GM12878 (cell line): ENCODE measurements around the gene TBKBP1. TPM values are rescaled to one million over a fixed set of nuclear protein-coding genes. Genes with fewer than 3 reads are reported as not detected.
A peak's percentile ranks its signal among the peaks of the same experiment; 100 is the strongest.

Experiments
- ATAC-seq: fragments of 200-7000 bp; cut with Tn5 transposase; 3 replicates; pipeline ENCODE4 v1.9.1; 2020; ENCODE audit warnings: mild to moderate bottlenecking, moderate library complexity
- BruUV-seq: library from RNA; stranded (reverse); fragments of 400-500 nt; replicated peaks from 2 replicates; lab custom pipeline; 2021; lab: Mats Ljungman, UMichigan
- CTCF ChIA-PET: fragments of 300-600 bp; sonication (Branson Sonifier 250); formaldehyde crosslinking; extraction: SDS; loops from one replicate; lab custom pipeline; 2021; ENCODE audit warnings: inconsistent platforms; lab: Yijun Ruan, JAX
- POLR2A ChIA-PET: fragments of 350-600 bp; formaldehyde crosslinking; extraction: SDS; loops from one replicate; lab custom pipeline; 2021; ENCODE audit warnings: inconsistent platforms; lab: Charles Lee
- RAD21 ChIA-PET: fragments of 300-600 bp; sonication (Branson Sonifier 250); formaldehyde crosslinking; loops from one replicate; lab custom pipeline; 2023; ENCODE audit warnings: antibody characterized with exemption; ENCODE audit not compliant: unreplicated experiment; lab: Charles Lee
- SMC1A ChIA-PET: fragments of 300-600 bp; sonication (Branson Sonifier 250); formaldehyde crosslinking; loops from one replicate; lab custom pipeline; 2023; ENCODE audit not compliant: unreplicated experiment, uncharacterized antibody; lab: Charles Lee
- DNase-seq: peaks from one replicate; pipeline ENCODE4 v3.0.0-alpha.2; 2011; ENCODE audit warnings: low read depth, low spot score
- FAIRE-seq: peaks from 3 replicates; lab custom pipeline; 2011; peaks lifted over from hg19 to GRCh38; lab: Jason Lieb, UNC
- H2AFZ ChIP-seq: 2 replicates; pipeline ENCODE4 v1.6.0; 2011; ENCODE audit warnings: low read depth, low read length, control low read depth; ENCODE audit not compliant: control insufficient read depth
- H3K27ac ChIP-seq: 2 replicates; pipeline ENCODE4 v1.5.1; 2011; ENCODE audit warnings: control low read depth; ENCODE audit not compliant: control insufficient read depth, insufficient read depth
- H3K27me3 ChIP-seq, 2 experiments: replicated peaks in 1 of 2; 2 replicates each; pipeline versions ENCODE4 v1.6.0 to v1.6.1; 2011; ENCODE audit warnings: low read length in 1 of 2; ENCODE audit not compliant: control insufficient read depth in 2 of 2, insufficient read depth in 2 of 2
- H3K36me3 ChIP-seq, 2 experiments: 2 replicates each; pipeline ENCODE4 v1.5.1; 2011; ENCODE audit warnings: low read length in 1 of 2; ENCODE audit not compliant: control insufficient read depth in 2 of 2, insufficient read depth in 2 of 2
- H3K4me1 ChIP-seq: 2 replicates; pipeline ENCODE4 v1.6.1; 2011; ENCODE audit warnings: mild to moderate bottlenecking, low read length, moderate library complexity, mixed read lengths; ENCODE audit not compliant: control insufficient read depth, insufficient read depth
- H3K4me2 ChIP-seq: 2 replicates; pipeline ENCODE4 v1.6.0; 2011; ENCODE audit warnings: control low read depth; ENCODE audit not compliant: control insufficient read depth, insufficient read depth
- H3K4me3 ChIP-seq: fragments of 200-600 bp; sonication (generic); 2 replicates; pipeline ENCODE4 v1.5.1; 2016
- H3K79me2 ChIP-seq: 2 replicates; pipeline ENCODE4 v1.6.0; 2011; ENCODE audit warnings: low read length; ENCODE audit not compliant: control insufficient read depth, insufficient read depth
- H3K9ac ChIP-seq: 2 replicates; pipeline ENCODE4 v1.8.0; 2011; ENCODE audit warnings: low read length, control low read depth, mixed read lengths; ENCODE audit not compliant: control insufficient read depth, insufficient read depth
- H3K9me3 ChIP-seq: replicated peaks from 3 replicates; pipeline ENCODE4 v1.5.1; 2011; ENCODE audit warnings: mild to moderate bottlenecking, low read length; ENCODE audit not compliant: control insufficient read depth, insufficient read depth
- H4K20me1 ChIP-seq: 2 replicates; pipeline ENCODE4 v1.6.0; 2011; ENCODE audit not compliant: control insufficient read depth, insufficient read depth
- ATF7 ChIP-seq: fragments of 450-650 bp; IDR thresholded peaks from 2 replicates; pipeline ENCODE4 v1.6.1; 2016; ENCODE audit warnings: low read depth, mild to moderate bottlenecking
- CBX5 ChIP-seq: sonication (generic); IDR thresholded peaks from 2 replicates; pipeline ENCODE4 v1.6.1; 2016; ENCODE audit warnings: low read depth, moderate library complexity, mild to moderate bottlenecking, inconsistent platforms
- CHD4 ChIP-seq: fragments of 200-600 bp; sonication (generic); IDR thresholded peaks from 2 replicates; pipeline ENCODE4 v1.6.1; 2016; ENCODE audit warnings: mild to moderate bottlenecking
- ETV6 ChIP-seq, 2 experiments: fragments of 450-650 bp in 1 of 2; IDR thresholded peaks in 1 of 2; conservative IDR thresholded peaks in 1 of 2; 2 replicates each; pipeline ENCODE4 v1.6.1; 2014; ENCODE audit warnings: antibody characterized with exemption in 1 of 2, borderline replicate concordance in 1 of 2, low read depth in 1 of 2, mild to moderate bottlenecking in 1 of 2, moderate library complexity in 1 of 2
- HCFC1 ChIP-seq: fragments of 150-350 bp; IDR thresholded peaks from 2 replicates; pipeline ENCODE4 v1.6.1; 2014; ENCODE audit warnings: low read length
- HDAC2 ChIP-seq: fragments of 200-600 bp; sonication (generic); IDR thresholded peaks from 2 replicates; pipeline ENCODE4 v1.6.1; 2017
- MTA2 ChIP-seq: fragments of 450-650 bp; IDR thresholded peaks from 2 replicates; pipeline ENCODE4 v1.6.1; 2016; ENCODE audit warnings: low read depth, mild to moderate bottlenecking, moderate library complexity
- MYB ChIP-seq: fragments of 150-350 bp; IDR thresholded peaks from 2 replicates; pipeline ENCODE4 v1.6.1; 2014; ENCODE audit warnings: mild to moderate bottlenecking, low read depth, low read length, borderline replicate concordance
- MYC ChIP-seq: IDR thresholded peaks from 2 replicates; pipeline ENCODE4 v1.6.1; 2011; ENCODE audit warnings: mild to moderate bottlenecking, low read length, moderate library complexity, inconsistent platforms; ENCODE audit not compliant: insufficient read depth, insufficient replicate concordance, insufficient read length, severe bottlenecking
- NFXL1 ChIP-seq: fragments of 450-650 bp; IDR thresholded peaks from 2 replicates; pipeline ENCODE4 v1.6.1; 2017; ENCODE audit warnings: antibody characterized with exemption, mild to moderate bottlenecking, borderline replicate concordance
- TARDBP ChIP-seq: IDR thresholded peaks from 2 replicates; pipeline ENCODE4 v1.6.1; 2016; ENCODE audit warnings: borderline replicate concordance
- WGBS: methylation state at CpG from one replicate; pipeline ENCODE4 v1.1.6; 2016; ENCODE audit warnings: low lambda C conversion rate; ENCODE audit not compliant: insufficient replicate concordance, insufficient coverage; ENCODE audit errors: missing lambda C conversion rate; 5-methylcytosine and 5-hydroxymethylcytosine counted together
- in situ Hi-C: fragments of 300-500 bp; cut with MboI; formaldehyde crosslinking; loops from 9 replicates; pipeline ENCODE4 v1.14.3; 2018; ENCODE audit warnings: mixed read lengths
- intact Hi-C: fragments of 100-400 bp; cut with micrococcal nuclease; formaldehyde crosslinking; loops from one replicate; pipeline ENCODE4 v1.14.2; 2022; ENCODE audit not compliant: unreplicated experiment
- polyA plus RNA-seq, 11 experiments: library from polyadenylated mRNA; depleted of rRNA in 4 of 11; unstranded in 6 of 11; stranded (reverse) in 5 of 11; fragments of >200 nt; fragmentation: Nextera tagmentation in 4 of 11; fragmentation: Illumina TruSeq in 1 of 11; extraction: Ambion mirVana in 4 of 11; extraction: Trizol in 1 of 11; gene quantifications; 1 replicate in 1 of 11; 2 replicates in 10 of 11; pipeline versions ENCODE4 v1.2.1 to v1.2.3, GENCODE V29; 2011 to 2016; ENCODE audit warnings: inconsistent platforms in 2 of 11, missing spikeins in 2 of 11, low read depth in 1 of 11
- small RNA-seq: library from RNA; depleted of rRNA; stranded (forward); fragments of <200 nt; gene quantifications from one replicate; pipeline ENCODE3, GENCODE V24; 2014
- total RNA-seq, 4 experiments: library from RNA; depleted of rRNA in 3 of 4; stranded (reverse); fragments of >200 nt in 3 of 4; fragmentation: Illumina TruSeq in 1 of 4; extraction: Trizol in 1 of 4; gene quantifications; 2 replicates each; pipeline versions ENCODE4 v1.2.1 to v1.2.3, GENCODE V29; 2013 to 2021
- TF ChIP-seq, protein P1 (sequence below): fragments of 450-650 bp; IDR thresholded peaks from 2 replicates; pipeline ENCODE4 v1.6.1; 2016; ENCODE audit warnings: mild to moderate bottlenecking

TBKBP1 gene
- total and polyA plus RNA-seq, 10 of the 15 experiments (the other 5 are each of a cell fraction or from before 2014, with no cell fraction given): 0.11 to 2.7 (median 0.74) TPM; not detected in 3

DNA sequence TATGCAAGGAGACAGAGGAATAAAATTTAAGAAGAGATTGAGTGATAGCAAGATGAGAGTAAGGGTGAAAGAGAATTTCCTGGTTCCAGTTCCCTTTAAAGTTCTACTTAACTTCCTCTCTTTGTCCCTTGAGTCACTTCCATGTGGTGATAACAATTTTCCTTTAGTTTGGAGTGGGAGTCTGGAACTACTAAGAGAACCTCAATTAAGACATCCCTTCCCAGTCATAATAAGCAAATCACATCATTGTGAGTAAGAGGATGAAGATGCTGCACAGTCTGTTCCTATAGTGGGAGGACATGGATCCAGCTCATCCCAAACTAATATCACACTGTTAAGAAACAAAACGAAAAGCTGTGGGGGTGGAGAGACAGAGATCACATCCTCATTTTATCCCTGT is 63.4 kb downstream of the TBKBP1 start (continued):
- TF ChIP-seq MYC (no peak), ETV6 (conservative IDR thresholded peaks at IDR 0.05 in 1 of 2, IDR thresholded peaks at IDR 0.05 in 1 of 2; ENCODE audit: borderline replicate concordance in 1 of 2, low read depth in 1 of 2) (no peak), TARDBP (no peak), HDAC2 (no peak), HCFC1 (no peak), MYB (no peak), NFXL1 (no peak), CHD4 (no peak)
- TF ChIP-seq, protein P1, sequence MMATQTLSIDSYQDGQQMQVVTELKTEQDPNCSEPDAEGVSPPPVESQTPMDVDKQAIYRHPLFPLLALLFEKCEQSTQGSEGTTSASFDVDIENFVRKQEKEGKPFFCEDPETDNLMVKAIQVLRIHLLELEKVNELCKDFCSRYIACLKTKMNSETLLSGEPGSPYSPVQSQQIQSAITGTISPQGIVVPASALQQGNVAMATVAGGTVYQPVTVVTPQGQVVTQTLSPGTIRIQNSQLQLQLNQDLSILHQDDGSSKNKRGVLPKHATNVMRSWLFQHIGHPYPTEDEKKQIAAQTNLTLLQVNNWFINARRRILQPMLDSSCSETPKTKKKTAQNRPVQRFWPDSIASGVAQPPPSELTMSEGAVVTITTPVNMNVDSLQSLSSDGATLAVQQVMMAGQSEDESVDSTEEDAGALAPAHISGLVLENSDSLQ: no peak
- TF ChIP-seq, all 136 proteins: peak for 0

DNA sequence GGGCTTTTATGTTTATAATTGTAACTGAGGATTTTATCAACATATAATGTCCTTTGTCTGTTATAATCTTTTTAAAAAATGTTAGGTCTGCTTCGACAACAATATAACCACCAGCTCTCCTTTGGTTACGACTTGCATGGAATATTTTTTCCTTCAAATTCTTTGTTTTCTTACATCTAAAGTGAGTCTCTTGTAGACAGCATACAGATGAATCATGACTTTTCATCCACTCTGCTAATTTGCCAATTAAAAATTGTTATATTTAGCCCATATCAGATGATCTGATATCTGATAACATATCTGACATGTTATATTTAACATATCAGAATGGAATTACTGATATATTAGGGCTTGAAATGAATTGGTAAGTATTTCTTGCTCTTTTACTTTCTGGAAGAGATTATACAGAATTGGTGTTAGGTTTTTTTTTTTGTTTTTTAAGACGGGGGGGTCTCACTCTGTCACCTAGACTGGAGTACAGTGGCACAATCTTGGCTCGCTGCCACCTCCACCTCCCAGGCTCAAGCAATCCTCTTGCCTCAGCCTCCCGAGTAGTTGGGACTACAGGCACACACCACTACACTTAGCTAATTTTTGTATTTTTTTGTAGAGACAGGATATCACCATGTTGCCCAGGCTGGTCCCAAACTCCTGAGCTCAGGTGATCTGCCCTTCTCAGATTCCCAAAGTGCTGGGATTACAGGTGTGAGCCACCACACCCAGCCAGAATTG is 66.6 kb downstream of the TBKBP1 start:
- POLR2A ChIA-PET: no interaction called here
- Histone ChIP-seq H3K9ac (no peak overlapping the region), H3K79me2 (no peaks in the 10 kb centered on the region), H4K20me1 (no peaks in the 10 kb centered on the region), H3K4me2 (no peak overlapping the region), H3K27me3 (no peaks in the 10 kb centered on the region), H3K4me1 (no peaks in the 10 kb centered on the region), H3K4me3 (no peak overlapping the region), H3K27ac (no peak overlapping the region), H2AFZ (no peak overlapping the region), H3K9me3 (peaks cover 2% of the 10 kb centered on the region; the same call in 1 of the 3 replicates), H3K36me3 (no peaks in the 10 kb centered on the region)
- 3% methylated on average over 5 of the region's 5 CpGs for WGBS
- in situ Hi-C loops: no loop called here
- no TSS peak for BruUV-seq
- intact Hi-C loops: no loop called here
- no peak for ATAC-seq
- no peak for DNase-seq
- RAD21 ChIA-PET: no interaction called here
- CTCF ChIA-PET: no interaction called here
- TF ChIP-seq ATF7 (no peak), CBX5 (0 out of 2 replicates have a peak, but pooled peaks have one; percentile 48), MTA2 (no peak)
- TF ChIP-seq, all 136 proteins: peak for 1
- SMC1A ChIA-PET: no interaction called here
- no peak for FAIRE-seq

Small RNA genes lying within 50 kb of the gene (small RNA-seq; reads per million reads assigned to genes)
- not detected for gene AC015674.1

Other genes starting within 250 kb of the TBKBP1 start
Only the 7 nearest of the 10 such genes appear.
- 246 and 258 TPM in 2 replicates for gene KPNB1, start 44.2 kb upstream of the TBKBP1 start, total RNA-seq (2014; rRNA removed)
- 261 and 282 TPM in 2 replicates for gene KPNB1, start 44.2 kb upstream of the TBKBP1 start, total RNA-seq (2014; rRNA removed; fragmentation: Illumina TruSeq; extraction: Trizol)
- 485 and 525 TPM in 2 replicates for gene KPNB1, start 44.2 kb upstream of the TBKBP1 start, total RNA-seq (2021)
- gene KPNB1, start 44.2 kb upstream of the TBKBP1 start, polyA plus RNA-seq (2011; rRNA removed): 231 and 237 TPM in 2 replicates
- 430 and 445 TPM in 2 replicates for gene KPNB1, start 44.2 kb upstream of the TBKBP1 start, polyA plus RNA-seq (2014; fragmentation: Illumina TruSeq; extraction: Trizol)
- gene KPNB1, start 44.2 kb upstream of the TBKBP1 start, polyA plus RNA-seq (2014; fragmentation: Nextera tagmentation; extraction: Ambion mirVana): 100 to 1,000 TPM; 130 to 233 TPM
- gene KPNB1, start 44.2 kb upstream of the TBKBP1 start, polyA plus RNA-seq (2014; rRNA removed): 255 and 258 TPM in 2 replicates
- 10 to 100 TPM; 67.8 to 73.9 TPM for gene KPNB1, start 44.2 kb upstream of the TBKBP1 start, polyA plus RNA-seq (2016; fragmentation: Nextera tagmentation; extraction: Ambion mirVana)
- 7.9 and 8.4 TPM in 2 replicates for gene TBX21, start 39.1 kb downstream of the TBKBP1 start, total RNA-seq (2014; rRNA removed)
- gene TBX21, start 39.1 kb downstream of the TBKBP1 start, total RNA-seq (2014; rRNA removed; fragmentation: Illumina TruSeq; extraction: Trizol): 3.2 and 4.1 TPM in 2 replicates
- gene TBX21, start 39.1 kb downstream of the TBKBP1 start, total RNA-seq (2021): 8.3 and 9.5 TPM in 2 replicates
- gene TBX21, start 39.1 kb downstream of the TBKBP1 start, polyA plus RNA-seq (2011; rRNA removed): 8.6 and 9.6 TPM in 2 replicates
- 4.8 and 6.0 TPM in 2 replicates for gene TBX21, start 39.1 kb downstream of the TBKBP1 start, polyA plus RNA-seq (2014; fragmentation: Illumina TruSeq; extraction: Trizol)
- 1 to 10 TPM in 1 of 2 experiments, under 1 TPM in 1; 0.63 to 1.8 TPM for gene TBX21, start 39.1 kb downstream of the TBKBP1 start, polyA plus RNA-seq (2014; fragmentation: Nextera tagmentation; extraction: Ambion mirVana)
- gene TBX21, start 39.1 kb downstream of the TBKBP1 start, polyA plus RNA-seq (2014; rRNA removed): 6.0 and 6.3 TPM in 2 replicates
- 1 to 10 TPM; 1.6 to 1.7 TPM for gene TBX21, start 39.1 kb downstream of the TBKBP1 start, polyA plus RNA-seq (2016; fragmentation: Nextera tagmentation; extraction: Ambion mirVana)
- 8.4 and 9.9 TPM in 2 replicates for gene OSBPL7, start 127.6 kb downstream of the TBKBP1 start, total RNA-seq (2014; rRNA removed)
- 4.0 and 5.7 TPM in 2 replicates for gene OSBPL7, start 127.6 kb downstream of the TBKBP1 start, total RNA-seq (2014; rRNA removed; fragmentation: Illumina TruSeq; extraction: Trizol)
- 14.2 and 16.1 TPM in 2 replicates for gene OSBPL7, start 127.6 kb downstream of the TBKBP1 start, total RNA-seq (2021)
- gene OSBPL7, start 127.6 kb downstream of the TBKBP1 start, polyA plus RNA-seq (2011; rRNA removed): 4.7 and 9.9 TPM in 2 replicates
- 2.4 and 5.3 TPM in 2 replicates for gene OSBPL7, start 127.6 kb downstream of the TBKBP1 start, polyA plus RNA-seq (2014; fragmentation: Illumina TruSeq; extraction: Trizol)
- gene OSBPL7, start 127.6 kb downstream of the TBKBP1 start, polyA plus RNA-seq (2014; fragmentation: Nextera tagmentation; extraction: Ambion mirVana): under 1 TPM; 0.50 to 0.82 TPM
- 14.0 and 18.4 TPM in 2 replicates for gene OSBPL7, start 127.6 kb downstream of the TBKBP1 start, polyA plus RNA-seq (2014; rRNA removed)
- gene OSBPL7, start 127.6 kb downstream of the TBKBP1 start, polyA plus RNA-seq (2016; fragmentation: Nextera tagmentation; extraction: Ambion mirVana): 1 to 10 TPM; 6.3 to 7.2 TPM
- gene MRPL10, start 137.4 kb downstream of the TBKBP1 start, total RNA-seq (2014; rRNA removed): 56.6 and 56.9 TPM in 2 replicates
- gene MRPL10, start 137.4 kb downstream of the TBKBP1 start, total RNA-seq (2014; rRNA removed; fragmentation: Illumina TruSeq; extraction: Trizol): 32.7 and 35.6 TPM in 2 replicates
- 44.6 and 44.8 TPM in 2 replicates for gene MRPL10, start 137.4 kb downstream of the TBKBP1 start, total RNA-seq (2021)
- 37.1 and 61.9 TPM in 2 replicates for gene MRPL10, start 137.4 kb downstream of the TBKBP1 start, polyA plus RNA-seq (2011; rRNA removed)
- gene MRPL10, start 137.4 kb downstream of the TBKBP1 start, polyA plus RNA-seq (2014; fragmentation: Illumina TruSeq; extraction: Trizol): 22.4 and 48.3 TPM in 2 replicates
- gene MRPL10, start 137.4 kb downstream of the TBKBP1 start, polyA plus RNA-seq (2014; fragmentation: Nextera tagmentation; extraction: Ambion mirVana): 10 to 100 TPM; 18.9 to 22.3 TPM
- gene MRPL10, start 137.4 kb downstream of the TBKBP1 start, polyA plus RNA-seq (2014; rRNA removed): 46.1 and 50.7 TPM in 2 replicates
- gene MRPL10, start 137.4 kb downstream of the TBKBP1 start, polyA plus RNA-seq (2016; fragmentation: Nextera tagmentation; extraction: Ambion mirVana): 10 to 100 TPM; 46.3 to 49.1 TPM
- 0.16 and 0.23 TPM in 2 replicates for gene LRRC46, start 137.5 kb downstream of the TBKBP1 start, total RNA-seq (2014; rRNA removed)
- gene LRRC46, start 137.5 kb downstream of the TBKBP1 start, total RNA-seq (2014; rRNA removed; fragmentation: Illumina TruSeq; extraction: Trizol): 0.22 and 0.37 TPM in 2 replicates
- 0.38 and 0.53 TPM in 2 replicates for gene LRRC46, start 137.5 kb downstream of the TBKBP1 start, total RNA-seq (2021)
- 0.35 and 0.39 TPM in 2 replicates for gene LRRC46, start 137.5 kb downstream of the TBKBP1 start, polyA plus RNA-seq (2011; rRNA removed)
- gene LRRC46, start 137.5 kb downstream of the TBKBP1 start, polyA plus RNA-seq (2014; fragmentation: Illumina TruSeq; extraction: Trizol): 1.0 and 2.8 TPM in 2 replicates
- under 1 TPM in 1 of 2 experiments, not detected in 1; 0.15 TPM for gene LRRC46, start 137.5 kb downstream of the TBKBP1 start, polyA plus RNA-seq (2014; fragmentation: Nextera tagmentation; extraction: Ambion mirVana)
- gene LRRC46, start 137.5 kb downstream of the TBKBP1 start, polyA plus RNA-seq (2014; rRNA removed): 0.29 and 0.72 TPM in 2 replicates
- 1 to 10 TPM; 1.7 to 1.8 TPM for gene LRRC46, start 137.5 kb downstream of the TBKBP1 start, polyA plus RNA-seq (2016; fragmentation: Nextera tagmentation; extraction: Ambion mirVana)
- 33.3 and 39.3 TPM in 2 replicates for gene SCRN2, start 147.1 kb downstream of the TBKBP1 start, total RNA-seq (2014; rRNA removed)
- gene SCRN2, start 147.1 kb downstream of the TBKBP1 start, total RNA-seq (2014; rRNA removed; fragmentation: Illumina TruSeq; extraction: Trizol): 13.5 TPM in 2 replicates
- 28.9 and 30.5 TPM in 2 replicates for gene SCRN2, start 147.1 kb downstream of the TBKBP1 start, total RNA-seq (2021)
- gene SCRN2, start 147.1 kb downstream of the TBKBP1 start, polyA plus RNA-seq (2011; rRNA removed): 9.7 and 15.4 TPM in 2 replicates
- gene SCRN2, start 147.1 kb downstream of the TBKBP1 start, polyA plus RNA-seq (2014; fragmentation: Illumina TruSeq; extraction: Trizol): 3.0 and 10.8 TPM in 2 replicates
- 1 to 10 TPM in 1 of 2 experiments, under 1 TPM in 1; 0.34 to 1.9 TPM for gene SCRN2, start 147.1 kb downstream of the TBKBP1 start, polyA plus RNA-seq (2014; fragmentation: Nextera tagmentation; extraction: Ambion mirVana)
- 32.7 and 33.4 TPM in 2 replicates for gene SCRN2, start 147.1 kb downstream of the TBKBP1 start, polyA plus RNA-seq (2014; rRNA removed)
- gene SCRN2, start 147.1 kb downstream of the TBKBP1 start, polyA plus RNA-seq (2016; fragmentation: Nextera tagmentation; extraction: Ambion mirVana): 10 to 100 TPM; 24.8 to 29.9 TPM
- gene SP6, start 157.0 kb downstream of the TBKBP1 start, total RNA-seq (2014; rRNA removed): not detected in 2 replicates
- 0.05 TPM in 1 of 2 replicates, not detected in the other for gene SP6, start 157.0 kb downstream of the TBKBP1 start, total RNA-seq (2014; rRNA removed; fragmentation: Illumina TruSeq; extraction: Trizol)
- 0.05 TPM in 1 of 2 replicates, not detected in the other for gene SP6, start 157.0 kb downstream of the TBKBP1 start, total RNA-seq (2021)
- gene SP6, start 157.0 kb downstream of the TBKBP1 start, polyA plus RNA-seq (2011; rRNA removed): 0.03 and 0.05 TPM in 2 replicates
- not detected in 2 replicates for gene SP6, start 157.0 kb downstream of the TBKBP1 start, polyA plus RNA-seq (2014; fragmentation: Illumina TruSeq; extraction: Trizol)
- gene SP6, start 157.0 kb downstream of the TBKBP1 start, polyA plus RNA-seq (2014; fragmentation: Nextera tagmentation; extraction: Ambion mirVana): not detected
- 0.06 TPM in 1 of 2 replicates, not detected in the other for gene SP6, start 157.0 kb downstream of the TBKBP1 start, polyA plus RNA-seq (2014; rRNA removed)
- gene SP6, start 157.0 kb downstream of the TBKBP1 start, polyA plus RNA-seq (2016; fragmentation: Nextera tagmentation; extraction: Ambion mirVana): under 1 TPM in 1 of 2 experiments, not detected in 1; 0.15 TPM